DOHH2 (cell line): ENCODE results near the gene PPP2R5E.

ENCODE experiments used
- EZH2phosphoT487 ChIP-seq: fragments of 200-600 bp; sonication (generic); IDR thresholded peaks from 2 replicates; pipeline ENCODE4 v1.6.1; 2017; ENCODE audit warnings: borderline replicate concordance, mild to moderate bottlenecking, antibody characterized with exemption, low read length, moderate library complexity, mixed read lengths
- TF ChIP-seq, protein P1 (sequence below): fragments of 200-600 bp; sonication (generic); IDR thresholded peaks from one replicate; pipeline ENCODE4 v1.5.1; 2014; ENCODE audit warnings: antibody characterized with exemption, mild to moderate bottlenecking, low read depth, low read length; ENCODE audit not compliant: poor library complexity, severe bottlenecking

DNA sequence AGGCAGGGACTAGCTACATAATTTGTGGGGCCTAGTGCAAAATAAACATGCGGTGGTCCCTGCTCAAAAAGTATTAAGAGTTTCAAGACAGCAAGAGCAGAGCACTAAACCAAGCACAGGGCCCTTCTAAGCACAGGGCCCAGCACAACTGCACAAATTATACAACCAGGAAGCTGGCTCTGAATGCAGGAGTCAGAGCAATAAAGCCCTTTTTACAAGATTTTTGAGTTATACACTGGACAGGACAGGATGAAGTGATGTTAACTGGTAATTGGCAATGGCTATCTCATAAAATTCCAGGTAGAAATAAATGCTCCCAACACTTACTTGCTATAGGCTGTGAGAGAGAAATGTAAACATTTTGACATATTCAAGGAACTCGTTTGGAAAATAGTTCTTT, 138.3 kb downstream of the PPP2R5E start:
- TF ChIP-seq, protein P1, sequence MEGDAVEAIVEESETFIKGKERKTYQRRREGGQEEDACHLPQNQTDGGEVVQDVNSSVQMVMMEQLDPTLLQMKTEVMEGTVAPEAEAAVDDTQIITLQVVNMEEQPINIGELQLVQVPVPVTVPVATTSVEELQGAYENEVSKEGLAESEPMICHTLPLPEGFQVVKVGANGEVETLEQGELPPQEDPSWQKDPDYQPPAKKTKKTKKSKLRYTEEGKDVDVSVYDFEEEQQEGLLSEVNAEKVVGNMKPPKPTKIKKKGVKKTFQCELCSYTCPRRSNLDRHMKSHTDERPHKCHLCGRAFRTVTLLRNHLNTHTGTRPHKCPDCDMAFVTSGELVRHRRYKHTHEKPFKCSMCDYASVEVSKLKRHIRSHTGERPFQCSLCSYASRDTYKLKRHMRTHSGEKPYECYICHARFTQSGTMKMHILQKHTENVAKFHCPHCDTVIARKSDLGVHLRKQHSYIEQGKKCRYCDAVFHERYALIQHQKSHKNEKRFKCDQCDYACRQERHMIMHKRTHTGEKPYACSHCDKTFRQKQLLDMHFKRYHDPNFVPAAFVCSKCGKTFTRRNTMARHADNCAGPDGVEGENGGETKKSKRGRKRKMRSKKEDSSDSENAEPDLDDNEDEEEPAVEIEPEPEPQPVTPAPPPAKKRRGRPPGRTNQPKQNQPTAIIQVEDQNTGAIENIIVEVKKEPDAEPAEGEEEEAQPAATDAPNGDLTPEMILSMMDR = no peak
- no peak for TF ChIP-seq EZH2phosphoT487
